Skin epidermis (tissue), 12 donors: Measurements from ENCODE around the gene ANXA9.

ENCODE experiments used
- H3K27ac ChIP-seq, 21 experiments: fragments of 200-600 bp; sonication (generic) in 11 of 21; one replicate each; pipeline ENCODE4 v1.5.0; 2020; ENCODE audit warnings: mild to moderate bottlenecking in 3 of 21, inconsistent platforms in 2 of 21, moderate library complexity in 2 of 21
- H3K4me3 ChIP-seq, 7 experiments: fragments of 200-600 bp; sonication (generic) in 2 of 7; one replicate each; pipeline ENCODE4 v1.5.0; 2020; ENCODE audit warnings: inconsistent platforms in 2 of 7, mild to moderate bottlenecking in 2 of 7, moderate library complexity in 1 of 7

The ANXA9 gene, protein sequence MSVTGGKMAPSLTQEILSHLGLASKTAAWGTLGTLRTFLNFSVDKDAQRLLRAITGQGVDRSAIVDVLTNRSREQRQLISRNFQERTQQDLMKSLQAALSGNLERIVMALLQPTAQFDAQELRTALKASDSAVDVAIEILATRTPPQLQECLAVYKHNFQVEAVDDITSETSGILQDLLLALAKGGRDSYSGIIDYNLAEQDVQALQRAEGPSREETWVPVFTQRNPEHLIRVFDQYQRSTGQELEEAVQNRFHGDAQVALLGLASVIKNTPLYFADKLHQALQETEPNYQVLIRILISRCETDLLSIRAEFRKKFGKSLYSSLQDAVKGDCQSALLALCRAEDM

DNA sequence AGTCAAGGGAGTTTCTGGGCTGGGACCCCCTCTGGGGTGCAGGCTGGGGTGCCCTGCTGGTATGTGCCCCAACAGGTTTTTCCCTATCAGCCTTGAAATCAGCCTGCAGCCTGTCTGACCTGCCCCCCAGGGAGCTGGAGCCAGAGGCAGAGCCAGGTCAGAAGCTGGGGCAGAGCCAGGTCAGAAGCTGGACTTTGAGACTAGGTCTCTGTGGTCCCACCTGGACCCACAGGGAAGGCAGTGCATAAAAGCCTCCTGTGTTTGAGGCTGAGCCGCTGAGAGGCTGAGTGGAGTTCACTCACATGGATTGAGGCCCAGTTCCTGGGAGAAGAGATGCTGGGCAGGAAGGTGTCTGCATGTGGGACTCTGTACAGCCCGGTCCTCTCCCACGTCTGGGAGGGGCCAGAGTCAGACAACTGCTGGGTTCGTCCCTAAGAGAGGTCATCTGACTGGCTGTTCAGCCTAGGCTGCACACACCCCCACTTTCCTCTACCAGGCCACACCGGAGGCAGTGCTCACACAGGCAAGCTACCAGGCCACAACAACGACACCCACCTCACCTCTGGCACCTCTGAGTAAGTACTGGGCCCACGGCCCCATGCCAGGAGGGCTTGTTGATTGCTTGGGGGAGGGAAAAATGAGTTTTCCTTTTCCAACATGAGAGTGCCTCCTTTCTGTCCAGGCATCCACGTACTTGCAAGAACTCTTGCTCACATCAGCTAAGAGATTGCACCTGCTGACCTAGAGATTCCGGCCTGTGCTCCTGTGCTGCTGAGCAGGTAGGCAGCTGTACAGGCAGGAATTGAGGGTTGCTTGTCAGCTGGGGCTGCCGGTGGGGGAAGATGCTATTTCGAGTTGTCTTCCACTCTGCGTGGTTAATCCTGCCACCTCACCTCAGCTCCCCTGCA lies at the start of gene ANXA9:
TSS of gene ANXA9 (plus strand) at position 488 of the 908 bp plus-strand sequence. CDS start 814 bp downstream, outside the sequence.
- H3K4me3 ChIP-seq = no peak within 1 kb of the TSS
- peak within 1 kb of the TSS in 2 of 21 experiments; percentile 9 to 33 for H3K27ac ChIP-seq

DNA sequence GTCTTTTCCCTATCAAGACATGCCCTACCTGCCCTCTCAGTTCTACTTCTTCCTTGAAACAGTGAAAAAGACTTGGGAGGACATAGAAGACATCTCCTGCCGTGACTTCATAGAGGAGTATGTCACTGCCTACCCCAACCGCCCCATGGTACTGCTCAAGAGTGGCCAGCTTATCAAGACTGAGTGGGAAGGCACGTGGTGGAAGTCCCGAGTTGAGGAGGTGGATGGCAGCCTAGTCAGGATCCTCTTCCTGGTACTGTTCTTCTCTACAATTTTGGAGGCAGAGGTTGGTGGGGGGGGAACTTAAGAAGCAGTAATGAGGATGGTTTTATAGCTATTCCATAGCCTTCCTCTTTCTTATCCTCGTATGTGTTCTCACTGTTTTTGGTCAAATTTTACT lies 37.2 kb upstream of the ANXA9 start:
- no peak overlapping the region for H3K27ac ChIP-seq
- H3K4me3 ChIP-seq = no peak overlapping the region

DNA sequence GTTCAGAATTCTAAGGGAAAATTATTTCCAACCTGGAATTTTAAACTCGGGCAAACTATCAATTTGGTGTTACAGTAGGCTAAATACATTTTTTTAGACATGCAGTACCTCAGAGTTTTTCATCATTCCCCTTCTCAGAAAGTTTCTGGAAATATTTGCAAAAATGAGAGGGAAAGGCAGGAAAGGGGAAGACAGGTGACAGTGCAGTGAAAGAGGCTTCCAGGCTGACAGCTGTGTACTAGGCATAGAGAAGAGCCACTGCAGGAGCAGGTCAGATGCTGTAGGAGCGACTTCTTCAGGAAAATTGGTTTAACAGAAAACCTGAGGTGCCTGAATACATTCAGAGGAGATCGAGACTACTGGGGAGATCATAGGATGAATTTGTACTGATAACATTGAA lies 27.4 kb upstream of the ANXA9 start:
- no peak overlapping the region for H3K27ac ChIP-seq

DNA sequence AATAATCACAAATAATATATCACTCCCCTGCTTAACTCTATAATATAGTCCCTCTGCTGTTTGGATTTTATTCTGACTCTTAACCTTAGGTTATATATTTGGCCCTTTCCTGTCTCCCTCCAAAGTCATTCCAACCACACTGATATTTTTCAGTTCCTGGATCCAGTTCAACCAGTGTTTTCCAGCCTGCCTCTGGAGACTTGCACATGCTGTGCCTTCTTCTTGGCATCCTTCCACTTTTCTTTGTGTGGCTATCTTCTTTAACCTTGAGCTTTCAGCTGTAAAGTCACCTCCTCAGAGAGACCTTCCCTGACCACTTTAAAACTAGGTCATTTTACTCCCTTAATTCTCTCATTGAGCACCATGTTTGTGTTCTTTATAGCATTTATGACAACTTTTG lies 26.8 kb upstream of the ANXA9 start:
- Histone ChIP-seq H3K27ac (no peak overlapping the region), H3K4me3 (no peak overlapping the region)

More for the DNA sequence above, 27.4 kb upstream of the ANXA9 start:
- no peak overlapping the region for H3K4me3 ChIP-seq

DNA sequence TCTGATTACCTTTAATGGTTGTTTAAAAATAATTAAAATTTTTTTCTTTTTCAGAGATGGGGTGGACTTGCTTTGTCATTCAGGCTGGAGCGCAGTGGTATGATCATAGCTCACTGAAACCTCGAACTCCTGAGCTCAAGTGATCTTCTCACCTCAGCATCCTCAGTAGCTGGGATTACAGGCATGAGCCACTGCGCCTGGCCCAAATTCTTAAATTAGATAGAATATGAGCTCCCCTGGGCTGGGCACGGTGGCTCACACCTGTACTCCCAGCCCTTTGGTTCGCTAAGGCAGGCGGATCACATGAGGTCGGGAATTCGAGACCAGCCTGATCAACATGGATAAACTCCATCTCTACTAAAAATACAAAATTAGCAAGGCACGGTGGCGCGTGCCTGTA lies 24.4 kb upstream of the ANXA9 start:
- Histone ChIP-seq H3K27ac (no peak overlapping the region), H3K4me3 (no peak overlapping the region)

DNA sequence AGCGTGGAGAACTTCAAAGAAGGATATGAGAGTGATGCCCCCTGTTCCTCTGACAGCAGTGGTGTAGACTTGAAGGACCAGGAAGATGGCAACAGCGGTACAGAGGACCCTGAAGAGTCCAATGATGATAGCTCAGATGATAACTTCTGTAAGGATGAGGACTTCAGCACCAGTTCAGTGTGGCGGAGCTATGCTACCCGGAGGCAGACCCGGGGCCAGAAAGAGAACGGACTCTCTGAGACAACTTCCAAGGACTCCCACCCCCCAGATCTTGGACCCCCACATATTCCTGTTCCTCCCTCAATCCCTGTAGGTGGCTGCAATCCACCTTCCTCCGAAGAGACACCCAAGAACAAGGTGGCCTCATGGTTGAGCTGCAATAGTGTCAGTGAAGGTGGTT lies 21.4 kb upstream of the ANXA9 start:
- Histone ChIP-seq H3K27ac (no peak overlapping the region), H3K4me3 (no peak overlapping the region)

DNA sequence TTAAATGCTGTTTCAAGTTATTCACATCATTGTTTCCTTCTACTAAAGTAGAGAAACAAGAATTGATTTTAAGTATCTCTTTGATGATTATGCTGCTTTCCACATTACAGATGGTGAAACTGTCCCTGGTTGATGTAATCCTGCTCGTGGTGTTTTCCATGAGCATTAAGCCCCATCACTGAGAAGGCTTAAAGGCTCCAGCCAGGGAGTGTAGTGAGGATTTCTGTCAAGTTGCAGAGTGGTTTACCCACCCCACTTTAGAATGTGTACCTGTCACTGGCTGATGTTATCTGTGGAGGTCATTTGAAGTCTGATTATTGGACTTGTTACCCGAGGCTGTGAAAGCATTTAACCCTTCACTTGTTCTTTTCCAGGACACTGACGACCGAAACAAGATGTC lies 20.3 kb upstream of the ANXA9 start:
- Histone ChIP-seq H3K4me3 (no peak overlapping the region), H3K27ac (no peak overlapping the region)

DNA sequence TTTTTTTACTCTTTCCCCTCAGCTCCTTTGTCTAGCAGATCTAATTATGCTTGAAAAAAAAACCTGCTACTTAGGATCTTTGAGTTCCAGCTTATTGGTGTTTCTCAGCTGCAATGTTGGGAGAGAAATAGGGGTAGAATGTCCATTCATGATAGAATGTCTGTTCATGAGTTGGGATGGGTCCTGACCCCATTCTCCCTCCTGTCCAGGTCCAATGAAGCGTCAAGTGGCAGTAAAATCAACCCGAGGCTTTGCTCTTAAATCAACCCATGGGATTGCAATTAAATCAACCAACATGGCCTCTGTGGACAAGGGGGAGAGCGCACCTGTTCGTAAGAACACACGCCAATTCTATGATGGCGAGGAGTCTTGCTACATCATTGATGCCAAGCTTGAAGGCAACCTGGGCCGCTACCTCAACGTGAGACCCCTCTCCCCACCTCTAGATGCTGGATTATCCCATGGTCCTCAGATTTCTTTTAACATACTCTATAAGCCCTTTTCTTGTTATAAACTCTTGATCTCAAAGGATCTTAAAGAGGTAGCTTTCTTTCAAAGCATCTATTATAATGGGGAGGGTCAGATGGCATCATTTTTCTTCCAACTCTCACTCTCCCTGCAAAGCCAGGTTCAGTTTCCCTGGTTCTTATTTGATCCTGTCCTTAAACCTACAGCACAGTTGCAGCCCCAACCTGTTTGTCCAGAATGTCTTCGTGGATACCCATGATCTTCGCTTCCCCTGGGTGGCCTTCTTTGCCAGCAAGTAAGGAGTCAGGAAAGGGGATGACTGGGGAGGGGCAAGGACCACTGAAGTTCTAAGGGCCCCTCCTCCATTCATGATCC lies 18.6 kb upstream of the ANXA9 start:
- Histone ChIP-seq H3K4me3 (no peak overlapping the region), H3K27ac (no peak overlapping the region)

DNA sequence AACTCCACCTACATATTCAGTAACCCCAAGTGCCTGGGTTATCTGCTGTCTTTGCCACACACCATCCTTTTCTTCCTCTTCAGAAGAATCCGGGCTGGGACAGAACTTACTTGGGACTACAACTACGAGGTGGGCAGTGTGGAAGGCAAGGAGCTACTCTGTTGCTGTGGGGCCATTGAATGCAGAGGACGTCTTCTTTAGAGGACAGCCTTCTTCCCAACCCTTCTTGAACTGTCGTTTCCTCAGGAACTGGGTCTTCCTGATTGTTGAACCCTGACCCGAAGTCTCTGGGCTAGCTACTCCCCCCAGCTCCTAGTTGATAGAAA lies 18.0 kb upstream of the ANXA9 start:
- H3K27ac ChIP-seq = no peak overlapping the region

DNA sequence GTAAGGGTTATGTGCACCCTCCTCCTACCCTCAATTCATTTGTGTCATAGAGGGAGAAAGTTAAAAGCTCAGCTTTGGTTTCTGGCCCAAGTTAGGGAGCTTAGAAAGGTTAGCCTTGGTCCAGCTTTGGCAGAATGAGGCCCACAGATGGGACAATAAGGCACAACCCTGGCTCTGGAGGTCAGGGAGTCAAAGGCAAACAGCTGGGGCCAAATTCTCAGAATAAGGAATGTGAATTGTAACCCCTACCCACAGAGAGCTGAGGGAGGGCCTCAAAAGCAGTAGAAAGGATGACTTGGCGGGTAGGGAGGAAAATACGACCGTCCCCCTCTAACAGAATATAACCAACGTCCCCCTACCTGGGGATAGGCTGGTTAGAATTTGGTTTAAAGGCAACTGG lies 16.5 kb upstream of the ANXA9 start:
- H3K4me3 ChIP-seq = no peak overlapping the region

More for the DNA sequence above, 18.0 kb upstream of the ANXA9 start:
- H3K4me3 ChIP-seq = no peak overlapping the region

DNA sequence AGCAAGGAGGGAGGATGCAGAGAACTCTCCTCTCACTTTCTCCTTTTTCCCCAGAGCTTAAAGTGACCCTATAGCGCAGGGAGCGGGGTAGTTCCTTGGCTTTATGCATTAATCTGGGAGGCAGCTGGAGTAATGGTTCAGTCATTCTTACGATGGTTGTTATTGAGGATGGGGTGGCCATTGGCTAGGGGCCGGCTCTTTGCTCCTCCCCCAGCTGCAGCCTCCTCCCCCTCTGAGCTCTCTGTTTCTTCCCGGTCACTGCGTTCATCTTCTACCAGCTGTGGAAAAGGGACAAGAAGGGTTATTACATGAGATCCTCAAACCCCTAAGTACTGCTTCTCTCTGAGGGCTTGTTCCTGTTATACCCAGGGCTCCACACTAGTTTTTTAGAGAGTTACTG lies 16.1 kb upstream of the ANXA9 start:
- no peak overlapping the region for H3K27ac ChIP-seq
- H3K4me3 ChIP-seq = no peak overlapping the region

More for the DNA sequence above, 16.5 kb upstream of the ANXA9 start:
- peak overlapping the region in 1 of 21 experiments; percentile 3 for H3K27ac ChIP-seq

DNA sequence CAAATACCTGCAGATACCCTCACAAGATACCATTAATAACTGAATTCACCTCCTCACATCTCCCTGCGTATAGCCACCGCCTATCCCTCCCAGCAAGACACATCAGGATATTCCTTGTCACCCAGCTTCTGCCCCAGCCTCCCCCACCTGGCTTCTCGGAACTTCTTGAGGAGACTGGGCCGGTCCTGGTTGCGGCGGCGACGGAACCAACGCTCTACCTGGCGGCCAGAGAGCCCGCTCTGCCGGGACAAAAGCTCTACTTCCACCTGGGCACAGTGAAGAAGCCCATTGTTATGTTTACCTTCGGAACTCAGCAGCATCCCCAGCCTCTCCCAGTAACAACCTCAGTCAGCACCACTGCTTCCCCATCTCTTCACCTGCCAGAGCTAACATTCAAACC lies 14.2 kb upstream of the ANXA9 start:
- Histone ChIP-seq H3K27ac (peak overlapping the region in 1 of 21 experiments; percentile 2), H3K4me3 (no peak overlapping the region)

DNA sequence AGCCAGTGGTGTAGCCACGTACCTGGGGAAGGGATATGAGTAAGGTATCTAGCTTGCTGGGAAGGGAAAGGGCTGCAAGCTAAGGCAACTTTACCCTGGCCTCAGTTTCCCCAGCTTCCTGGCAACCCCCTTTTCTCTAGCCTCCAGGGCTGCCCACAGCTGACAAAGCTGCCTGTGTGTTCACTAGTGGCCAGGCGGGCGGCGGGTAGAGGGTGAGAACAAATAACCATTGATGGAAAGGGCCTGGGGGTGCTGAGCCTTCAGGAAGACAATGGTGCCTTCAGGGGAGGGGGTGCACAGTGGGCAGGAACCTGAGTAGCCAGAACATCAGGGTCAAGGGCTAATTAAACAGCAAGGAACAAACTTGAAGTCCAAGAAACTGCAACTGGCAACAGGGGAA lies 13.6 kb upstream of the ANXA9 start:
- H3K4me3 ChIP-seq = no peak overlapping the region
- peak overlapping the region in 2 of 21 experiments; percentile 2 to 11 for H3K27ac ChIP-seq

DNA sequence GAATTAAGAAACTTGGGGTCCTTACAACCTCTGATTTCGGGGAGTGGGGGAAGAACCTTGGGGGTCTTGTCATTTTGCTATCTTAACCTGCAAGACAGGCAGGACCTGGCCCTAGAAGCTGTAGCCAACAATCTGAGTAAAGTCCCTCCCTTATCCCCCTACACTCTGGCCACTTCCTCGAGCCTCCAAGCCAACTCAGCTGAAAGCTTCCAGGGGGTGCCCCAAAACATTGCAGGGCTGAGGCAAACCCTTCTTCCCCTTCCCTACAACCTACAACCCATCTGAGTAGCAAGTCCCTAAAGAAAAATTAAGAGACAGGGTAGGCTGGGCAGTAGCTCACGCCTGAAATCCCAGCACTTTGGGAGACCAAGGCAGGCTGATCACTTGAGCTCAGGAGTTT lies 12.5 kb upstream of the ANXA9 start:
- no peak overlapping the region for H3K4me3 ChIP-seq
- H3K27ac ChIP-seq = peak overlapping the region in 2 of 21 experiments; percentile 4 to 16

DNA sequence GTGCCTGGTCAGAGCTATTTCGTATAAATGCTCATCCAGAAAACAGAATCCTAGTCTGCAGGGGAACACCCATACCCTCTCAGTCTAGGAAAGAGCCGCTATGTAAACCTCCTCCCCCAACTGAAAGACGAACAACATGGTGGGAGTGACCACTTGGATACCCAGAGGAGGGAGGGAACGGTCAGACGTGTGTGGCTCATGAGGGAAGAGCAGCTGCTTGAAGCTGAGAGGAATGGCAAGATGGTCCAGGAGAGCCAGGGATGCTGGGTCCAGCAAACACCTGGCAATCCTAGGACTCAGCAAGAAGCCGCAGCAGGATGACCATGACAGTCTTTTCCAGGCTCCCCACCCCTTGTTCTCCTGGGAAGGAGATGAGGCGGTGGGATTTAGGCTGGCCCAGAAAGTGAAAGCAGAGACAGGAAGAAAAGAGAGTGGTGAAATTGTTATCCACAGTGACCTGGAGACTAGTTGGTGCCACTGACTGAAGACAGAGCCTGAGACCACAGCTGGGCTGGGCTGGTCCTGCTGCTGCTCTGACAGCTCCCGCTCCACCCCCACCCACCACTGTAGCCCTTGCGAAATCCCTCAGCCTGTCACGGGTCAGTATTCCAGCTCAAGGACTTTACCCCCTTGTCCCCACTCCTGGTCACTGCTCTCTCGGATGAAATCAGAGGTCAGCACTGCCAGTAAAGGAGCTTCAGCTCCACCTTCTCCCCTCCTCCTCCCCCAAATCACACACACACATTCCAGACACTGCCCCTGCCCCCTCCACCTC lies 11.1 kb upstream of the ANXA9 start:
- H3K4me3 ChIP-seq = no peak overlapping the region
- peak overlapping the region in 8 of 21 experiments; percentile 5 to 93 (median 28) for H3K27ac ChIP-seq

DNA sequence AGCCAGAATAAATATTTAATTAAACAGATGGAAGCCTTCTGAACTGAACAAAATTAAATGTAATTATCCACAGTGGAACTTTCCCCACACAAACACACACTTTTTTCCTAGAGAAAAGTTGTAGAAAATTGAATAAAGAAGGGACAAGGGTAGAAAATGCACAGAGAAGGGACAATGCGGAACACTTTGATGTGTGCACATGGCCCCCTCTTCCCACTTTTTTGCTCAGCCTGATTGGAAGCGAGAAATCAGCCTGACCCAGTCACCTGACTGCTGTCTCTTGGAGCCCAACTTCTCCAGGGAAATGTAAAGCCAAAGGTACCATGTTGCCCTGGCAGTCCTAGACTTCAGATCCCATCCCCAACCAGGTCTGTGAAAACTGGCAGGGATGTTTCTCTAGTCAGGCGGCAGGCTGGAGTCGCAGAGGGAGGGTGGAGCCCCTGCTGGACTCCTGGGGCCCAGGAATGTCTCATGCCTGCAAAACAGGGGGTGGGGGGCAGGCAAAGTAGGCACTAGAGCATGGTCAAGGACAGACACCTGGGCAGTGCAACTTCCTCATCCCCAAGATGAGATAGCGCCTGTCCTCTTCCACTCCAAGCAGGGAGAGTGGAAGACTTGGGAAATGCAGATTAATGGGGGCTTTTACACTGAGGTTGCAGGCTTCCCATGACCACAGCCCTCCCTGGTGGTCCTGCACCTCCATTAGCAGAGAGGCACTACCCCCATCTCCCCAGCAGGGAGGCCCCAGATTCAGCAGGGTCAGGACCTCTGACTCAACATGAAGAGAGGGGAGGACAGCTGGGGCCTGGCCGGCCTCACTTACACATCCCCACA lies 10.3 kb upstream of the ANXA9 start:
- Histone ChIP-seq H3K27ac (peak overlapping the region in 11 of 21 experiments; percentile 8 to 96 (median 39)), H3K4me3 (no peak overlapping the region)

DNA sequence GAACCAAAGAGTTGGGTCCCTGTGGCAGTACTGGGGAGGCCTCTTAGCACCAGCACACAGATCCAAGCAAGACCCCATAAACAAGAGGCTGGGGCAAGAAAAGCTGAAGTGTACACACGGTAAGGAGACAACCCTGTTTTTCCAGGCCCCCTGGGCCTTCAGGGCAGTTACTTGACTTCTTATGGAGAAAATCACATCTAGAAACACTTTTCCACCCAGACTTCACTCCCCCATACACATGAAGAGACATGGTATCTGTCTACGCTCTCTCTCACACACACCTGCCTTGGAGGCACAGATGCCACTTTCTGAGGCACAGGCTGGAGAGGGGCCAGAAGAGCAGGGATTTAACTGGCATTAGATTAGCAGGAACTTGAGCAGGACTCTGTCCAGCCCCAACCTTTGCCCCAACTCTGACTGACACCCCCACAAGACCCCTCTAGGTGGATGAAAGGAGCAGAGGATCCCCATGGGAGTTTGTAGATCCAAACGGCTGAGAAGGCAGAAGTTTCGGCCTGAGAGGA lies 9.6 kb upstream of the ANXA9 start:
- Histone ChIP-seq H3K27ac (peak overlapping the region in 10 of 21 experiments; percentile 6 to 96 (median 94)), H3K4me3 (peak overlapping the region in 1 of 7 experiments; percentile 84)

DNA sequence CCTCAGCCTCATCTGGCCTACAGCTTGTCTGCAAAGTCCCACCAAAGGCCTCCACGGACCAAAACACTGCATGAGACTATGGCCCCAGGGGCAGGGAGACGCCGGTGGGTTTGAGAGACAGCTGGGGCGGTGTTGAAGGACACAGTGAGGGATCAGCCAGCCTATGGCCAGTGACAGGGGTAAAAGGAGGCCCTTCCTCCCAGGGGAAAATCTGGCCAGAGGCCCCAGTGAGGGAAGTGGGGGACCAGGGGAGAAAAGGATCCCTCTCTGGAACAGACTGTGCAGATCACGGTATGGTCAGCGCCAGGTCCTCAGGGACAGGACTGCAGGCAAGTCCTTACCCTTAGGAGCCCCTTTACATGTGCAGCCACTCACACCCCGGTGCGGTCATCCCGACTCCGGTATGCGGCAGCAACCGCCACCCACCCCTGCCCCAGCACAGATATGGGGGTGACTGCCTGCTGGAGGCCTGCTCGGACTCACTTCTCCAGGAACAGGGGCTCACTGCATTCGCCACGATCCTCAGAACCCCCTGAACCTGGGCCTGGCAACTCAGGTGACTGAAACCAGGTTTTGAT lies 8.7 kb upstream of the ANXA9 start:
- H3K27ac ChIP-seq = peak overlapping the region in 20 of 21 experiments; percentile 86 to 99 (median 92)
- H3K4me3 ChIP-seq = peak overlapping the region; percentile 52 to 89 (median 79)
